Germinal center (tissue), 1 donor: ENCODE measurements around the gene HOXC11.
A peak's percentile ranks its signal among the peaks of the same experiment; 100 is the strongest.

Experiments
- DNase-seq: peaks from one replicate; pipeline ENCODE4 v3.0.0; 2012; ENCODE audit warnings: mixed read lengths, low spot score

Gene HOXC11

DNA sequence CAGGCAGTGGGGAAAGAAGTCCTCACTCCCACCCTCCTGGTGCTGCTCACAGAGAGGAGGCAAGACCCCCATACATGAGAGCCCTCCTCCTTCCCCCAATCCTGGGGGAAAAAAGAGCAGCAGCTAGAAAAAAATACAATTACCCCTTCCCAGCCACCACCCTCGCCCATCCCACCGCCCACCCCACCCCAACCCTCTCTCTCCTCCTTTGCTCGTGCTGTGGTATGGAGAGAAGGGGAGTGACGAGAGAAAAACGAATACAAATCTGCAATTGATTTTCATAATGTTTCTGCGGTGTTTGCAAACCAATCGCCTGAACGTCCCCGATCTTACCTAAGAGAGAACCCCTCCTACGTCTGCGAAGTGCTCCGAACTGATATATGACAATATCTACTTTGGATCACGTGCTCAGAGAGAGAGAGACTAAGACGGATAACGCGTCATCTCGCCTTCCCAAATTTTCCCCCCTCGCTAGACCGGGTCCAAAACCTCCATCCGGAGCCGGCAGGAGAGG is at the start of gene HOXC11:
Gene HOXC11, plus strand, starts transcription at position 405 of the 514 bp plus-strand sequence. CDS start 116 bp downstream, outside the sequence.
- DNase-seq: no peak

DNA sequence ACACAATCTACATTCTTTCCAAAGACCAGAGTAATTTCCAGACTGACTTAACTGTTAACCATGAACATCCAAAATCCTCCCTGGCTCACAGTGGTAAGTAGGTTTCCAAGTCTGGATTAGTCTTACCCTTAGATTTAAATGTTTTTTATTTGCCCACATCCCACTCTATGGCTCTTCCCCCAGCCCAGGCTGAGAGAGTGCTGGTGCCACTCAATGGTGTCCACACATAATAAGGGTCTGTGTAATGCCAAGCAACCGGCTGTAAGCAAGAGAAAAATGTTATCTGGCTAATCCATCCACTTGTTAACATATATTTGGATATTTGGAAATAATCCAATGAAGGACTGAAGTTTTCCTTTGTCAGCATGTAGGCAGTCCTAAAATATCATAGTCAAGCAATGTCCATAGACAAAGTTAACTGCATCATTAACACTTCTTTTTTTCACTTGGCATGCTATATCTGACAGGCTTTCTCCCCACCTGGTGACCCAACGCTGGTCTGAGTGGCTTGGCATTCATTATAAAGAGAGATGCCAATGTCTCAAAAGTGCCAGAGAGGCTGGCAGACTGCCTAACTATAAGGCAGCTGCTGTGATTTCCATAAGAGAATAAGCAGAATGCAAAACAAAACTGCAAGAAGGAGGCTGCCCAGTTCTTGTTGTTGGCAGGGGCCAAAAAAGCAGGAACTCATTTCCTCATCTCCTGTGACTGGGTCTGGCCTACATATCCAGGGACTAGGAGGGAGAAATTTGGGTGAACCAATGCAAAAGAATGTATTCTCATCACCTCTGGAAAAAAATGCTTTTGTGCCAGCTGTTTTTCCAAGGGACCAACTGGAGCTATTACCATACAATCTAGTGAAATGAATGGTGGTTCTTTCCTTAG is 48.2 kb upstream of the HOXC11 start:
- no peak for DNase-seq

DNA sequence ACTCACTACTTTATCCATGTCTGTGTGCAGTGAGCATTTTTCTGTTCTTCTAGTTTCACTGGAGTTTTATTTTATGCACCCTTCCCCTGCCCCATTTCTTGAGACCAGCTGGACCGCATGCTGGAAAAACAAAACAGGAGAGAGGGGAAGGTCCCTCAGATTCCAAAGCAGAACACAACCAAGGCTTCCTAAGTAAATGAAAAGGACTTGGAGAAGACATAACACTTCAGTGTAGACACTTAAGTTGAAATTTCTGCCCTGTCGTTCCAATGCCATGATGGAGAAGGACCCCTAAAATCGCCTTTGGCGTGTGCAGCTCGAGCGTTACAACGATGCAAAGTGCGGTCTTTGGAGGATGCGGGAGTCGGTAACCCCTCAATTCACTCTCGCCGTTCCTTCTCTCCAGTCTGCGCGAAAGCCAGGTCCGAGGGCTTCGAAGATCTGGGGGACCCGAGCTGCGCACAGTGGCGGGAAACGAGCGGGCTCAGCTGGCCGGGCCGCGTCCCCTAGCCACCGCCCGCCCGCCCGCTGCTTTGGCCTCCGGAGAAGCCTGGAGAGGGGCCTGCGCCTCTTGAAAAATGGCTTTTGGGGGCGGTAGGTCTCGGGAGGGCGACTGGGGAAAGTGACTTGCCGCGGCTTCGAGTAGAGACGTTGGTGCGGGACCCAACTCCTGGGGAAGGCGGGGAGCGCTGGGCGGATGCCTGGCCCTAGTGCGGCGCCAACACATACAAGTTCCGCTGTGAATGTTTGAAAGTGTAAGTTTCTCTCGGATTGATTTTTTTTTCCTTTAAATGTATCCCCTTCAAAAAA is 45.5 kb upstream of the HOXC11 start:
- DNase-seq: no peak

DNA sequence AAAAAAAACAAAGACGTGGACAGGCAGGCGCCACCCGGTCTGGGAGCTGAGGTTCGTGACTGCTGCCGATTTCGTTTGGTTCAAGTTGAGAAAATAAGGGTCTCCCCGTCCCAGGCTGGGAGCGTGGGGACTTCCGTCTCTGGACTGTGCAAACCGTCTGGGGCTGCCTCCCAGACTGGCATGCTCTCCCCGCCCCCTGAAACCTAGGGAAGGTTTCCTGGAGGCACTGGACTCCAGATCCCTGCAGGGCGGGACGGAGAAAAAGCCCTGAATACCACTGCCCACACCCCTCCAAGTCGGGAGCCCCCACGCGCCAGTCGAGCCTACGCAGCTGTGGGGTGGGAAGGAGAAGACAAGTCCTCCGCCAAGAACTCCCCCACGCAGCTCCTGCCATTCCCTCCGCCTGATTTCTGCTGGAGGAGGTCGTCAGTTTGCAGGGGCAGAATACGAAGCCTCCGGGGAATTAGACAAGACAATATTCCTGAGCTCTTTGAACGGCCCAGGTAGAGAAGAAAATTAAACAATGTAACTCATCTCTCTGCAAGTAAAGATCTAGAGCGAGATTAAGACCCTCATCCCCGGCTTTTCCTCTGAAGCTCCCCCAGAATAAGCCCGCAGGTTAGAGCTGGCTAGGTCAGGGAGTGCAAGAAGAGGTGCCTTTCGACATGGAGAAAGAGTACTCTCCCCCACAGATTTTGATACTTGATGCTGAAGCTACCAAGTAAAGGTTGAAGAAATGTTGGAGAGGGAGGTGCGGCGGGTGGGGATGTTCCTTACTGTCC is 44.7 kb upstream of the HOXC11 start:
- no peak for DNase-seq

DNA sequence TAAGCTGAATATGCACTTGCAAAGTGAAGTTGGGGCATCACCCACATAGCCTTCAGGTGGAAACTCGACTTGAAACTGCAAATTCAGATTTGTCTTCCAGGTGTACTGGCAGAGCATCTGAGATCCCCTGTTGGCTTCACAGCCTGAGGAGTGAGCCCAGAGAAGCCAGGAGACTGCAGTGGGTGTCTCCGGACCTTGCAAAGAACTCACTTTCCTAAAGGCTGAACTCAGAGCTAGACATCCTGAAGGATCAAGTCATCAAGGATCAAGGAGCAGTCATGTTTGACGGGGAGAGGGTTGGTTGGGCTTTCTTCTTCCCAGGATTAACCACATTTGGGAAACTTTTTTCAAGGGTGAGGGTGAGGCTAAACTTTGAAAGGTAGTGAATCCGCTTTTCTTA is 43.4 kb upstream of the HOXC11 start:
- no peak for DNase-seq

DNA sequence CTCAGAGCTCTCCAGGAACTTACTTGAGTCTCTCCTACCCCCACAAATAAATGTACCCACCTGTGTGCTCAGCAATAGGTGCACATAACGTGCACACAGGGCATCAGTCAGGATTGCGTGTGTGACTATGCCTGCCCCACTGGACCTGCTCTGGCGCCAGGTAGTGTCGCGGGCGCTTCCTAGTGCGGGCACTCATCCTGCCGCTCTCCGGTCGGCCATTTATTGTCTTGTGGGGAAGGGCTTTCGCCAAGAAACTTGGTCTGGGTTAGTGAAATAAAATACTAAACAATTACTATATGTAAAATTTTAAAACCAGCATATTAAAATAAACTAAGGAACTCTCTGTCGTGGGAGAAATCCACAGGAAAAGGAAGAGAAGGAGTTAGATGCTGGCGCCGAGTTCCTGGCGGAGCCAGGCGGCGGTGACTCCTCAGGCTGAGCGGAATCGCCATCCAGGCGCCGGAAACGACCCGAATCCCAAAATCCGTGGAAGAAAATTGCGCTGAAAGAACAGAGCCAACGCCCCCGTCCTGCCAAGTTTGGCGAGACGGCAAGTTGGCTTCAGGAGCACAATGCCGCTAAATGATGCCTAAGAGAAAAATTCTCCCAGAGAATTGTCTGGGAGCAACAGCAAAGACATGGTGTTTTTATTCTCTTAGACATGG is 42.2 kb upstream of the HOXC11 start:
- no peak for DNase-seq

DNA sequence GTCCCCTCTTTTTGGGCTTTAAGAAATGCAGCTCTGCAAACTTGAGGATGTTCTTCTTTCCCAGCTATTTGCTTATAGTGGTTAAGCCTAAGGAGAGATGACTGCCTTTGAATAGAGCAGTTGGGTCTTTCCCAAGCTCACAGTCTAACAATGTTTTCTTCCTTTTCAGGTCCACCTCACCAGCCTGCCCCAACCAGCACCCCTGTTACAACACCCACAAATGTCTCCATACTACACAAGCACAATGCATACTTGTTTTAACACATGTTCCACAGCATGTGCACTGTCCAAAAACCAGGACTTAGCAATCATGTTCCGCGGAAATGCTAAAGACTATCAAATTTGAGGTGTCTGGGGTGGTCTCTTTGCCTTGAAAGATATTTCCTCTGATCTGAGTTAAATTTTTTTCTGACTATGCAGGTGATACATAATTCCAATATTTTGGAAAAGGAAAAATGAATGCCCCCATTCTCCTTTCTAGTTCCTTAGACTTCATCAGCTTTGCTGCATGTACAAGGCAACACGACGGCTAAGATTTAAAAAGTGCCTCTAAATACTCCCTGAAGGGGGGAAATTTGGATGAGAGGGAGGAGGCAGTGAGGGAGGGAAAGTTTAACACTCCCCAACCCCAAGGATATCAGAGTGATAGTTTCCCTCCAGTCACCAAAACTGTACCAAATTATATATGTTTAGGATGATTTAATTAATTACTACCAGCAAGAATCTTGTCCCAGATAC is 40.9 kb upstream of the HOXC11 start:
- DNase-seq: no peak

DNA sequence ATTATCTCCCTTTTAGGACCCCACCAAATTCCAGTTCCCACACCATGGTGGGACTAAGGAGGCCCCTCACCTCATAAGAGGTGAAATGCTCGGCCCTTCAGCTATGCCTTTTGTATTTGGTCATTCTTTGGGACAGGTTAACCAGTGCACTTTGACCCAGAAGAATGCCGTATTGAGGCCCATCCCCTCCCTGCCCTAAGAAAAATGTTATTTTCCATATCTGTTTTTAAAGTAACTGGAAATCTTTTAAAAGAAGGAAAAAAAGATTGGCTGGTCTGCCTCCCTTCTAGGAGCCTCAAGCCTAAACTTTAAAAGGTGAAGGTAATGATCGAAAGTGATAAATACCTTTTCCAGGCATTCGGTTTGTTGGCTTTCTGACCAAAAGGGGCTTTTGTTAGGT is 40.0 kb upstream of the HOXC11 start:
- DNase-seq: no peak

DNA sequence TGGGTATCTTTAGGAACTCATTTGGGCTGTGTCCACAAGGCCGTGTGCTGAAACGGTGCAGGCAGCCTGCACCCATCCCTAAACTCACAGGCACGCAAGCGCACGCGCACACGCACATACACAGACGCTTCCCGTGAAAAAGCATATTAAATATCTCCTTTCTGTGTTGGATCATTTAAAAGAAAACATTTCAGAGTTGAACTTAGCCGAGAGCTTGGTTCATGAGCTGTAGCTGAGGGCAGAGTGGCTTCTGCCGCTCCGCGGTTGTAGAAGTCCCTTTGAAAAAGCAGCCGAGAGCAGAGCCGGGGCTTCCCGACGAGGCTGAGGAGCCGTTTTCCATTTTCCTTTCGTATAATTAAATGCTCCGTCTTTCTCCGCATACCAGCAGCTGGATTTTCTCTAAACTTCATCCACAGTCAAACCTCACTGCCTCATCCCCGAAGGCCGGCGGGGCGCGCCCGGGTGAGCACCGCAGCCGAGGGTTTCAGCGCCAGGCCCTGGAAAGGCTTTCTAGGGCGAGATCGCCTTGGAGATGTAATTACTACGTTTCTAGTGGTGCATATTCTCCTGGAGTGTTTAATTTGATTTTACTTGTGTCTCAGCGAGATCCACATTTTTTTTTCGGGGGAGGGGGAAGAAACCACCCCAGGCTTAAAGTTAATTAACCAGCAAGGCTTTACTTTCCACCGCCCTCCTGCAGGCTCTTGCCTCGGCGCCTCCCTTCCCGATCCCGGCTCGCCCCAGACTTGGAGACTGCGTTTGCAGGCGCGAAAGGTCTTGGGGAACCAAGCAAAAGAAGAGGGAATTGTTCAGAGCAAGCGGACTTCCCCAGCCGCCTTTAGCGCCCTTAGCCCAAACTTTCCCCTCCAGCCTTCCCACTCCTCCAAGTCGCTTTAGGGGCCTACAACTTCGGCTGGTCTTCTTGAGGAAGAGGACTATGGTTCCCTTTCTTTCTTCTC is 37.3 kb upstream of the HOXC11 start:
- DNase-seq: no peak

DNA sequence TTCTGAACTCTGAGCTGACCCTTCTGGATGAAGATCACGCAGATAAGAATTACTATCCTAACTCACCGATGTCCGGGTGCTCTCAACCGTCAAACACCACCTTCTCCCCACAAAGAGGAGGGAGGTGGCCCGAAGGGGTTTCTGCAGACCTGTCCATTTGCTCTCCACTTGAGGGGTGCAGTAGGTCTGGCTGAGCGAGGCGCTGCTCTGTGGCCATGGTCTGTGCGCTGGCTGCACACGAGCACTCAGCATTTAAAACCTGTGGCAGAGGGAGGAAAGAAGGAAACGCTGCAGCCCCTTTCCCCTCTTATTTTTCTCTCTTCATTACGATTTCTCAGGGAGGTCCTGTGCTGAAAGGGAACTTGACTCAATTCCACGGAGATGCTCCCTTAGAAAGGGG is 35.8 kb upstream of the HOXC11 start:
- no peak for DNase-seq

DNA sequence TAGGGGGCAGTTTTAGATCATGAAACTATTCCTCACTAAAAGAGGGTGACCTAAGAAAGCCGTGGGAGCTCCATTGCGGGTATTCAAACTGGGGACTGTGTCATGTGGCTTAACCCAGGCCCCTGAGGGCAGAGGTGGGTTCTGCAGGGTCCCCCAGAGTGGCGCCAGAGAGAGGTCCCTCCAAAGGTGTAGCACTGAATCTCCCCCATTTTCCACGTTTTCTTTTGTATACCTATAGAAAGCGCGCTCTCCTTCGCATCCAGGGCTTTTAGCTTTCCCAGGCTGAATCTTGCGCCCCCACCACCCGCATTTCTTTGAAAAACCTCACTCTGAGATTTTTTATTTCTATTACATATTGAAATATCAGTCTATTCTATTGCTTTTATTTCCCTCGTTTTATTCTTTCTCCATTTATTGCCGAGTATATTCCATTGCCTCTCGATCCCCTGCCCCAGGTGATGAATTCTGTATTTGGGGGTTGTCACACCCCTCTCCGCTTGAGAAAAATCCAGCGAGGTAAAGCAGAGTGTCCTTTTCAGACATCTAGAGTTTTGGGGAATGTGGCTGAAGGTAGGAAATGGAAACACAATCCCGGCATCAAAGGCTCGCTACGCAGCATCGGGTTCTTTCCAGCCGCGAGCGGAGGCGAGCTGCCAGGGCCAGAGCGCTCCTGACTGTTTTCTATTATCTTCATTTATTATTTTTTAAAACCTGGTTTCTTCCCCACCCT is 35.2 kb upstream of the HOXC11 start:
- no peak for DNase-seq

DNA sequence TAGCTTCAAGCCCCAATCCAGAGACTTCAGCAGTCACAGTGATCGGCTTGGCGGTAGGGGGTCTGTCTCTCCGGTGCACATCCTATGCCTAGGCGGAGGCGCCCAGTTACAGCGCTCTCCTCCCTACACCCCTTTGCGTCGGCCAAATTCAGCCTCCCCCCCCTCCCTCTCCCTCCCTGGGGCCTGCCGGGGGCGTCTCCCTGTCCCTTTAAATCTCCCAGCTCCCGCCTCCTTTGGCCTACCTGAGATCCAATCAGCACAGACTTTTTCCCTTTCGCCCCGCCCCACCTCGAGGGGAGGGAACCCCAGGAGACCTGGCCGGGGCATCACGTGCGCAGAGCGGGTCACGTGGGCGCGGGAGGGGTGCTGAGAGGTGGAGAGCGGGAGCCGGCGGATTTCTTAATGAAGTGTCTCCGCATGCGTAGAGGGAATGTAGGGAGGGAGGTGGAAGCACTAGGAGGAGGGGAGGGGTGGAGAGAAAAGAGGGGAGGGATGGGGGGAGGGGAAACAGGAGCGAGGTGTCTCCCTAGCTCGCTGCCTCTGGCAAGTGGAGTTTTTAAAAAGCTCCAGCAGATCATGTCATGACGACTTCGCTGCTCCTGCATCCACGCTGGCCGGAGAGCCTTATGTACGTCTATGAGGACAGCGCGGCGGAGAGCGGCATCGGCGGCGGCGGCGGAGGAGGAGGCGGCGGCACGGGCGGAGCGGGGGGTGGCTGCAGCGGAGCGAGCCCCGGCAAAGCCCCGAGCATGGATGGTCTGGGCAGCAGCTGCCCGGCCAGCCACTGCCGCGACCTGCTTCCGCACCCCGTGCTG is 34.4 kb upstream of the HOXC11 start, which contains the start of gene HOXC13:
Gene HOXC13, plus strand, starts transcription at position 506 of the 815 bp plus-strand sequence. Its CDS starts 76 bp downstream, at position 582.
- DNase-seq: peak; percentile 70

DNA sequence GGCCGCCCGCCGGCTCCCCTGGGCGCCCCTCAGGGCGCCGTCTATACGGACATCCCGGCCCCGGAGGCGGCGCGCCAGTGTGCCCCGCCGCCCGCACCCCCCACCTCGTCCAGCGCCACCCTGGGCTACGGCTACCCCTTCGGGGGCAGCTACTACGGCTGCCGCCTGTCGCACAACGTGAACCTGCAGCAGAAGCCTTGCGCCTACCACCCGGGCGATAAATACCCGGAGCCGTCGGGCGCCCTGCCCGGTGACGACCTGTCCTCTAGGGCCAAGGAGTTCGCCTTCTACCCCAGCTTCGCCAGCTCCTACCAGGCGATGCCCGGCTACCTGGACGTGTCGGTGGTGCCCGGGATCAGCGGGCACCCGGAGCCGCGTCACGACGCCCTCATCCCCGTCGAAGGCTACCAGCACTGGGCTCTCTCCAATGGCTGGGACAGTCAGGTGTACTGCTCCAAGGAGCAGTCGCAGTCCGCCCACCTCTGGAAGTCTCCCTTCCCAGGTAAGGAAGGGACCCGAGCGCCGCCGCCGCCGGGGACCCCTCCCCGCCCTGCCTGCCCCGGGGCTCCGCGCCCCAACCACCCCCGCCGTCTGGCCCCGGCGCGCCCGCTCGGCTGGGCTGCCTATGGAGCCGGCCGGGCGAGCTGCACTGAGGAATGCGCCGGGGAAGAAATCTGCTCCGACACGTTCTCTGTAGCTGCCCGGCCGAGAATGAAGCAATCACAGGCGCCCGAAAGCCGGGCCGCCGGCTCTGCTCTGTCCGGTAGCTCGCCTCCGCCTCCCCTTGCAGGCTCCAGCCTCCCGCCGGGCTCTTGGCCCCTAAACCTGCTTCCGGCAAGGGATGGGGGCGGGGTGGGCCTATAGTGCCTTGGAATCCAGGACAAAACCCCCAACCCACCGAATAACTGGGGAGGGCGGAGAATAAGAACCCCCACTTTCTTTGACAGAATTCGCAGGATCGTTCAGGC is 33.5 kb upstream of the HOXC11 start:
- no peak for DNase-seq

DNA sequence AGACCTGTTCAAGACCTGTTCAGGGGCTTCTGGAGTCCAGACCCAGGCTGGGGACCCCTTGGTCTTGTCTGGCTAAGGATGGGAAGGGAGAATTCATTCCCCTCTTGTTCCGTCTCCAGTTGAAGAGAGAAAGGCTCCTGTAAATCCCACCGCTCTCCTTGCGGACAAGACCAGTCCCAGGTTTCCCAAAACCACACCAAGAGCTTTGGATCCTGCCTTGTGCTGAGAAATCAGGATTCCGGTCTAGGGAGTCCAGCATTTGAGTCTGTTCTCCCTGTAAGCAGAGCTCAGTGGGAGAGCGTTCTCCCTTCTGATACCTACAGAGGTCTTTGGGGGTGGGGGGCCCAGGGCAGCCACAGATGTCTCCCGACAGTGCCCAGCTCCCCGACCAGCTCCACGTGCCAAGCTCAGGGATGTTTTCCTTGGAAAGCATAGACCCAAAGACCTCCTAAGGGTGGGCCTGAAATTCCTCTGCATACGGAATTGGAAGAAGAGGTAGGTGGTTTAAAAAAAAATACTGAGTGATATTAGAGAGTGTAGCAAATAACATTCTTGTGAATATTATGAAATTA is 32.4 kb upstream of the HOXC11 start:
- no peak for DNase-seq

DNA sequence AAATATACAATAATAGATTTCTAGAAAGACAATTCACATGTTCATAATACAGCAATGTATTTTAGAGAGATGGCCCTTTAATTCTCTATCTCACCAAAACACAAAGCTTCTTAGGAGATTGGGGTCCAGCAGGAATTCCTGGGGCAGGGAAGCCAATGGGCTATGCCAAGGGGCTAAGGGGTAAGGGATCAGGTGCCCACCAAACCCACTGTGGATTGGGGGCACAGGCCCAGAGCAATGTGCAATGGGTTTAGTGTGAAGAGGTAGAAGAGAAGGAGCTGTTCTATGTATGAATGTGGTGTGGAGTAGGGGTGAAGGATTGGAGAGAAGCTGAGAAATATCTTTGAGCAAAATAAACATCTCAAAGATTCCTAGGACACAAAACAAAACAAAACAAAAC is 31.7 kb upstream of the HOXC11 start:
- DNase-seq: no peak

DNA sequence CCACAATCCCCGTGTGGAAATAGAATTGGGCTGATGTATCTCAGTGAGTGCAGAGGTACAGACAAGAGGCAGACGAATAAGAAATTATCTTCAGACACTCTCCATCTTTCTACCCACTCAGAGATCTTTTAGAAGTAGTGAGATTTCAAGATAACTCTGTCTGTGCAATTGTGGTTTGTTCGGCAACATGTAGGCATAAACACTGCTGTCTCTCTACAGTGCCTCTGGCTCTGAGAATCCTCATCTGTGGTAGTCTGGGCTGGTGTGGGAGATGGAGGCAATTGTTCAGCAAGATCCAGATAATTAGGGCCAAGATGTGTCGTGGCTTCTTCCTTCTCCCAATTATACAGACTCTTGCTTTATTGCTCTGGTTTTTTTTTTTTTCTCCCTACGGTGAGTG is 31.2 kb upstream of the HOXC11 start:
- DNase-seq: no peak
